ENCODE results near the gene KDM1A.

DNA sequence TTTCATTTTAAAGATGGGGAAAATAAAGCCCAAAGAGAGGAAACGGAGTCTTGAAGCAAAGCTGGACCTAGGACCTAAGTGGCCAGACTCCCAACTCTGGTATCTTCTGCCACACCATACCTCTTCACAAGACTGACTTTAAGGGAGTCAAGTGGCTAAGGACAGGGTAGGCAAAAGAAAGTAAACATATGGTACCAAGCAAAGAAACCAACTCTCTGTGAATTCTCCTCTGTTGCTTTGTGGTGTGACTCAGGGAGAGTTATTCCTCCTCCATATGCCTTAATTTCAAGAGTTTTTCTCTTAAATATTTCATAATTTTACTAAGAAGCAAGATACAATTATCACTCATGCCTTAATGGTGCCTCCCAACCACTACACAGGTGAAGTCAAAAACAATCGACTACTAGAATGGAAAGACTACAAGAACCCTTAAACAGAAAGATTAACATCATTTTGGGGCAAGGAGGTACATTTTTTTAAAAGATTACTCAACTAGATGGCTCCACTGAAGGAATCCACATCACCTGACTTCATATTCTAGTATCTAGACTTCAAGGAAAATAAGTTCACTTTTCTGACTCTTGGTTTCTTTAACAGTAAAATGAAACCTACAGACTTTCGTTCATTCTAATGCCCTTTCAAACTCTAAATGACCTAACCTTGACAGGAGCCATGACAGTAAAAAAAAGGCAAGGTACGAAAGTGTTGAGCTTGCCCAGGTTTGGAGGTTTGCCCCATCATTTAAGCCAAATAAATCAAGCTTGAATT lies 105.2 kb downstream of the KDM1A start:
- TF ChIP-seq, protein P1, sequence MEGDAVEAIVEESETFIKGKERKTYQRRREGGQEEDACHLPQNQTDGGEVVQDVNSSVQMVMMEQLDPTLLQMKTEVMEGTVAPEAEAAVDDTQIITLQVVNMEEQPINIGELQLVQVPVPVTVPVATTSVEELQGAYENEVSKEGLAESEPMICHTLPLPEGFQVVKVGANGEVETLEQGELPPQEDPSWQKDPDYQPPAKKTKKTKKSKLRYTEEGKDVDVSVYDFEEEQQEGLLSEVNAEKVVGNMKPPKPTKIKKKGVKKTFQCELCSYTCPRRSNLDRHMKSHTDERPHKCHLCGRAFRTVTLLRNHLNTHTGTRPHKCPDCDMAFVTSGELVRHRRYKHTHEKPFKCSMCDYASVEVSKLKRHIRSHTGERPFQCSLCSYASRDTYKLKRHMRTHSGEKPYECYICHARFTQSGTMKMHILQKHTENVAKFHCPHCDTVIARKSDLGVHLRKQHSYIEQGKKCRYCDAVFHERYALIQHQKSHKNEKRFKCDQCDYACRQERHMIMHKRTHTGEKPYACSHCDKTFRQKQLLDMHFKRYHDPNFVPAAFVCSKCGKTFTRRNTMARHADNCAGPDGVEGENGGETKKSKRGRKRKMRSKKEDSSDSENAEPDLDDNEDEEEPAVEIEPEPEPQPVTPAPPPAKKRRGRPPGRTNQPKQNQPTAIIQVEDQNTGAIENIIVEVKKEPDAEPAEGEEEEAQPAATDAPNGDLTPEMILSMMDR (IDR thresholded peaks at IDR 0.05) = no peak
- no peak for TF ChIP-seq EZH2 (IDR thresholded peaks at IDR 0.05)

Measured in neural progenitor cell (in vitro differentiated cells).